IPS DF 4.7 (cell line): Measurements from ENCODE around the gene TDRD15.
"Not testable (repeated sequence)": the region's sequence is repeated elsewhere in the genome, so short reads cannot be mapped to it uniquely, and the experiment has no call there.

Experiments
- DNase-seq: peaks from one replicate; pipeline ENCODE4 v3.0.0-alpha.2; 2013; ENCODE audit warnings: low spot score; ENCODE audit errors: extremely low read depth

TDRD15 gene

DNA sequence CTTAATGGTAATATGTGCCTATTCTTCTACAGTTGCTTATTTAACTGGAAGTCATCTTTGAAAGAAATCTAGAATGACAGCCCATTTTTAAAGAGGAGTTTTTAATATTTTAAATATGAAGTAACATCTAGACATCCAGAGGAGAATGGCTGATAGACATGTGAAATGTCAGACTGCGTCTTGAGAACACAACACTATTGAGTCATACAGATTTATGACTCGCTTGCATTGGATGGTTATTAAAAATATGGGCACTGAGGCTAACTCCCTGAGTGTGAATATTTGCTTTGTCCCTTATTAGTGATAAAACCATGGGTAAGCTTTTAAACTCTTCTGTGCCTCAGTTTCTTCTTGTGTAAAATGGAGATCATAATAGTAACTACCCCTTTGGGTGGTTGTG lies 22.9 kb downstream of the TDRD15 start:
- DNase-seq: no peak

DNA sequence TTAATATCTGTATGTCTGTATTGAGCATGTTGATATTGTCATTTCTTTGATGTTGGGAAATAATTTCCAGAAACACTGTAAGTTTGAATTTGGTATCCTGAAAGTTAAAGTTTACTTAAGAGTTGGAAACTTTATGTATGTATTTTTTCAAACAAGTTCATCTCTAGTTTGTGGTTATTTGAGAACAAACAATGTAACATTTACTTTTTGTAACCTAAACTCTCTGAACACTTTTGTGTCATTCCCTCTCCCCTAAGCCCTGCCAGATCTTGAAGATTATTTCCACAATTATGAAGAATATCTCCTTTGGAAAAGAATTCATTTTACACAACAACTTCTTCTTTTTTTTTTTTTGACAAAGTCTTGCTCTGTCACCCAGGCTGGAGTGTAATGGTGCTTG lies 24.9 kb downstream of the TDRD15 start:
- no peak for DNase-seq

DNA sequence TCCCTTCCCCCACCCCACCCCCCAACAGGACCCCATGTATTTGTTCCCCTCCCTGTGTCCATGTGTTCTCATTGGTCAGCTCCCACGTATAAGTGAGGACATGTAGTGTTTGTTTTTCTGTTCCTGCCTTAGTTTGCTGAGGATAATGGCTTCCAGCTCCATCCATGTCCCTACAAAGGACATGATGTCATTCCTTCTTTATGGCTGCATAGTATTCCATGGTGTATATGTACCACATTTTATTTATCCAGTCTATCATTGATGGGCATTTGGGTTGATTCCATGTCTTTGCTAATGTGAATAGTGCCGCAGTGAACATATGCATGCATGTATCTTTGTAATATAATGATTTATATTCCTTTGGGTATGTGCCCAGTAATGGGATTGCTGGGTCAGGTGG lies 27.5 kb downstream of the TDRD15 start:
- DNase-seq: not testable (repeated sequence)

DNA sequence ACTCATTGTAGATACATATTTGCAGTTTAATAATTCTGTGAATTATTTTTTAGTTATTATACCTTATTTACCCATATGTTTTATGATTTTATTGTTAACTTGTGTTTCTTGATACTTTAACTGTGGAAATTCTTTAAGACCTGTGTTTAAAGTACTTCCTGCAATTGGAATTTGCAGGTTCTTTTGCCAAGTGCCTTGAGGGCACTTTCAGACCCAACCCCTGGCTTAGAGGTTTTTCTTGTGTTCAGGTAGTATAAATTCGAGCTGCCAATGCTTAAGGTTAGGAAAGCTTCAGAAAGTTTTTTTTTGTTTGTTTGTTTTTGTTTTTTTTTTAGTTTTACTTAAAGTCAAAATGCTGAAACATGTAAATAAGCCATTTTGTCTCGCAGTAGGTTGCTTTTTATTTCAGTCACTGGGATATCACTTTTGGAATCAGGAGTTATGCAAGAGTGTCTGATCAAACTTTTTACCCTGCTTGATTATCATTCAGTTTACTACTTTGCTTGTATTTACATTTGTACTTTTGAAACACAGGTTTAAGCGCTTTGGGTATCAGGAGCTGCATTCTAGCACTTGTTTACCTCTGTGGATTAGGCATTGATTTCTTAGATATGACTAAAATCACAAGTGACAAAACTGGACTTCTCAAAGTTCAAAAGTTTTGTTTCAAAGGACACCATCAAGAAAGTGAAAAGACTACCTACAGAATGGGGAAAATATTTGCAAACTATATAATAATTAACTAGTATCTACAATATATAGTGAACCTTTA lies 31.8 kb downstream of the TDRD15 start:
- DNase-seq: no peak

DNA sequence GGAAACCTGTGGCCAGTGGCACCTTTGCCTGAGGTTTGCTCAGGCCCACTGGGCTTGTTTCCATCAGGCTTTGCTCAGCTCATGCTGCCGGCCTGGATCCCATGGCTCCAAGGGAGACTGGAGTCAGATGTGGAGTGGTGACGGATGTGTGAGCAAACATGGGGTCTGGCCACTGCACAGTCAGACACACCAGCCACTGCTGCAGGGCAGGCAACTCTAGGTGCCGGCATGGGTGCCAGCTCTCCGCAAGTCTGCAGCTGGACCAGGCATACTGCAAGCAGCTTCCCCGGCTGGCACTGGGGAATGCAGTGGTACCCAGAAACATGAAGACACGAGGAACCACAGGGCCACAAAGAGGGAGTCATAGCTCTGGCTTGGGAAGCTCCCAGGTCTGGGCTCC lies 37.4 kb downstream of the TDRD15 start:
- no peak for DNase-seq

DNA sequence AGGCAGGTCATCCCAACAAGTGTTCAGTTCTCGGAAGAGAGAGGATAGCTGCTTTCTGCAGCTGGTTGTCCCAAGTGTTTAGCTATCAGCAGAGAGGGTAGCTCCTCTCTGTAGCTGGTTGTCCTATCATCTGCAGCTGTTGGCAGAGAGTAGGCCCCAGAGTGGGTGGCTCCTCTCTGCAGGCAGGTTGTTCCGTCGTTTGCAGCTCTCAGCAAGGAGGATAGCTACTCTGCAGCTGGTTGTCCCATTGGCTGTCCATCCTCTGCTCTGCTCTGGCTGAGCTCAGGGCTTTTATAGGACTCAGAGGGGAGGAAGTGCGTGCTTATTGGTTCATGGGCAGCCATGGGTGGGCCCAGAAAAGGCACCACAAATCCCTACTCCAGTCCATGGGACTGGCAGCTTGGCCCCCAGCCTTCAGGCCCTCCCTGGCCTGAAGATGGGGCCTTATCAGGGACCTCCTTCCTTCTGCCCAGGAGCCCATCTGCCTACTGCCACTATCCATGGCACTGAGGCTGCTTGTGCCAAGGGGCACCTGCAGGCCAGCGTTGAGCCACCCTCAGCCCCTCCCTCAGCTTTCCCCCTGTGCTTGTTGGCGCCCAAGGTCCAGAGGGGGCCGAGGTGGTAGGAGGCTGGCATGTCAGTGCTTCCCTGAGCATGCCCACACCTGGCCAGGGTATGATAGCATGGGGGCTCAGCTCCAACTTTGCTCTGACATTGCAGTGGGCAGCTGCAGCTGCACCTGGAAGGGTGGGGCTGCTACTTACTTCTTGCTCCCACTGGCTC lies 38.3 kb downstream of the TDRD15 start:
- DNase-seq: no peak

DNA sequence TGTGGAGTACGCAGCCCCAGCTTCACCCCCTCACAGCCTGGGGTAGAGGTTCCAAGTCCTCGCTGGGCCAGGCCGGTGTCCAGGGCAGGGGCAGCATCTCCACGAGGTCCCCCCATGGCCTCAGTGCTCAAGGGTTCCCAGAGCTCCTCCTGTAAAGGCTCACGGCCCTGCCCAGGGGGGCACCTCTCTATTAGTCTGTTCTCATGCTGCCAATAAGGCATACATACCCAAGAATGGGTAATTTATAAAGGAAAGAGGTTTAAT lies 38.8 kb downstream of the TDRD15 start:
- no peak for DNase-seq

DNA sequence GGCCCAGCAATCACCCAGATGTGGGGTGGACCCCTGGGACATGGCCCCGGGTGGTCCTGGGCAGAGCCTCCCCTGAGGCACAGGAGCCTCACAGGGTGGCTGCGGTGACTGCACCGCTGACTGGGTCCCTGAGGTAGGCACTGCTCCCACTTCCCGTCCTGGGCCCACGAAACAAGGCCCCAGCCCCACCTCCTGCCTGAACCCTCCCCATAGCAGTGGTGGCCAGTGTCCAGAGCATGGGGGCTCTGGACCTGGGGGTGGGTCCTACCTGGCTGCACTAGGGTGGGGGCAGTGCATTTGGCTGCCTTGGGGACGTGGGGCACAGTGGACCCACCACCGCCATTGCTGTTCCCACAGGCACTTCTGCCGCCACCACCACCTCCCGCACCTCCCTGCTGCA lies 39.4 kb downstream of the TDRD15 start:
- no peak for DNase-seq

DNA sequence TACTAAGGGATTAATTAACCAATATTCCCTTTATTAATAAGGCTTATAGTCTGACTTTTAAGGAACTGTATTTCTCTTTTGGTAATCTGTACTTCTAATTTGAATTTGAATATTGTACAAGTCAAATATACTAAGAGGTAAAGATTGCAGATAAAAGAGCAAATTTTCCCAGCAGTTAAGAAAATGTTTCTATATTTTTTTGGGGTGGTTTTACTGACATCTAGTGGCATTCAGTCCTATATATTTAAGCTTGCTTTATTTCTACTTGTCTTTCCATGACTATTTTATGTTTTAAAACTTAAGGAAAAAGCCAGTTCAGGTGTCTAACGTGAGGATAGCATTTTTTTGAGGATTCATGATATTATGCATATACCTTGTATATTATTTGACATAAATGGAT lies 41.6 kb downstream of the TDRD15 start:
- DNase-seq: no peak

DNA sequence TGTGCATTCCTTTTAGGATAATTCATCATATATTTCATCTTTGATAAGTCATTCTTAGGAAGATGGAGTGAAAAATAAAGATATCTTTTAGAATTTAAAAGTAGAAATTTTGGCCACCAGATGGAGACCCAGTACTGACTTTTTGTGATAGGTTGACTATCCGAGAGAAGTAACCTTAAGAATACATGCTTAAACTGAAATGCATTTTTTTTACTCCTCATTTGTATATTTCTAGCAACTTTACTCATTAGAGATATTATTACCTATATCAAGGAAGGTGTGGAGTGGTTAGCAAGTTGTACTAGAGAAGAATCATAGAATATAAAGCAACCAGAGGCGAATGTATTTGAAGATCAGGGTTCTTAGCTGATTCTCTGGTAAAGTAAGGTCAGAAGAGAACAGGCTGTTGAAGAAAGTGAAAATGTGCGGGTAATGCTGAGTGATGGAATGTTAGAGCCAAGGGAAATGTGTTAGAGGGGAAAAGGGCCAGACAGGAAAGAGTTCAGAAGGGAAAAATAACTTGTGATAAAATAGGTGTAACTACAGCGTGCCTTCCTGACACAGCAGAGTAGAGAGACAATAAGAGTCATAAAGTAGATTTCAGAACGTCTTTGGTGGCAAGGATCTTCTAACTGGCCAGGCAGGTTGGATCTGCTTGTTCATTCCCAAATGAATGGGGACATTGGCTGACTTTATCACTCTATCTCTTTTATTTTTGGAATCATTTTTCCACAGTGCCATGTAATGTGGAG lies 52.3 kb downstream of the TDRD15 start:
- DNase-seq: no peak

DNA sequence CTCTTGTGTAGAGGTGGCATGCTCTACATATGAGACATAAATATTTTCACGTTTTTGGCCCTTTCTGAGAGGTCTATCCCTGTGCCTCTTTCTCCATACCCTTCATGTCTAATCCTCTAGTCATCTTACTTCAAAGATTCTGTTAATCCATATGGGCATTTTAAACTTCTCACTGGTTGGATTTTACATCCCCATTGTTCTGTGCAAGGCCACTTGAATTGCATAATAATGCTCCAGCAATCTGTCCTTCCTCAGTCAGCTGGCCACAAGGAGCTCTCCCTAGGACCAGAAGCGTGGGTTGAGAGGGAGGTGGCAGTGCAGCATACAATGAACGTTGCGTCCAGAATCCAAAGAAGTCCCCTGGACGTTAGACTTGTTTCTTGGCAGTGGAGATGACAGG lies 58.2 kb downstream of the TDRD15 start:
- no peak for DNase-seq

DNA sequence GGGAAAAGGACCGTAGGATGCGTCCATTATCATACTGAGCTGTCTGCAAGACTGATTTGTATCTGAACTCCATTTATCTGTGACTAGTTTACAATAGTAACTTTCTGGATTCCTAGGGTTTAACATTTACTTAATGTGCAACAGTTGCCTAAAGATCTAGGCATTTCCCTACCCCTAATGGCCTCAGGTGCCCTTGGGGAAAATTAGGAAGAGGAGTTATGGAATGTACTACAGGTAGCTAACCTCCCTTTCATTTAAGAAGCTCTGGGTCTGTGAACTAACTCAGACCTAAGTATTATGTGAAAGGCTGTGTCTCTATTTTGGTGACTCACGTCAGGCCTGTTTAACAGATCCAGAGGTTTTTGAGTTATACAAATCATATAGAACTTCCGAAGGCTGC lies 59.5 kb downstream of the TDRD15 start:
- no peak for DNase-seq

DNA sequence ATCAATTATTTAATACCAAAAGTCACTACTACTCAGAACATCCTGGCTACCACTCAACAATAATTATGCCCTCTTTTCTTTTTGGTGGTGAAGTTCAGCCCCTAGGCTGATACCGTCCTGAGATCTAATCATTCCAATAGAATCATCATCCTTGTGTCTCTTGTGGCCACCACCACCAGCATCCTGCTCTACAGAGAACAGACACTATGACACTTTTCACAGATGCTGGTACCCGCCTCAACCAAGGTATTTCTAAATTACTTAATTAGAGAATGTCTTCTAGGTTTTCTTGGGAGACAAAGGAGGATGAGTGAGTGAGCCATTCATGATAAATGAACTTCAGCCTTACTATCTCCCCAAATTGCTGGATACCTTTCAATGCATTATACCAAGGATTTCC lies 60.0 kb downstream of the TDRD15 start:
- DNase-seq: no peak

DNA sequence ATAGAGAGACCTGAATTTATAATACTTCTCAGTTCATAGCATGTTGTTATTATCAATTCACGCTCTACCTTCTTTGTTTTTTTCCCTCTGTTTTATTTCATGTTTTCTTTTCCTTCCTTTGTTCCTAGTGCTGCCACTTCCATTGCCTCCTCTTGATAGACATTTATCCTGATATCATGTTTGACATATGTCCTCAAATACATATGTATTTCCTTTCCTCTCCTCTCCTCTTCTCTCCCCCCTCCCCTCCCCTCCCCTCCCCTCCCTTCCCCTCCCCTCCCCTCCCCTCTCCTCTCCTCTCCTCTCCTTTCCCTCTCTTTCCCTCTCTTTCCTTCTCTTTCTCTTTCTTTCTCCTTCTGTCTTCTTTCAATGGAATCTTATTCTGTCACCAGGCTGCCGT lies 67.8 kb downstream of the TDRD15 start:
- no peak for DNase-seq
